Astrocyte of the cerebellum (primary cell): ENCODE data around the gene MTARC2.

ENCODE experiments used
- DNase-seq: peaks from one replicate; pipeline ENCODE4 v3.0.0-alpha.2; 2011; ENCODE audit warnings: low read depth
- H3K4me3 ChIP-seq: 2 replicates; pipeline ENCODE4 v1.5.1; 2011; ENCODE audit warnings: mild to moderate bottlenecking, low read depth, low read length, moderate library complexity
- in situ Hi-C: cut with HindIII; loops from 2 replicates; pipeline ENCODE4 v1.10.0; 2017; ENCODE audit warnings: low sequenced_read_pairs
- TF ChIP-seq, protein P1 (sequence below): IDR thresholded peaks from 2 replicates; pipeline ENCODE4 v1.5.1; 2012; ENCODE audit warnings: low read length, low read depth, moderate library complexity, mild to moderate bottlenecking; ENCODE audit errors: missing control alignments

MTARC2 gene

GRCh38 chr1:220754212-220754917 lies 6.2 kb downstream of the MTARC2 start:
- in situ Hi-C loops = no loop called here
- no peak overlapping the region for H3K4me3 ChIP-seq
- DNase-seq = no peak
- TF ChIP-seq, protein P1, sequence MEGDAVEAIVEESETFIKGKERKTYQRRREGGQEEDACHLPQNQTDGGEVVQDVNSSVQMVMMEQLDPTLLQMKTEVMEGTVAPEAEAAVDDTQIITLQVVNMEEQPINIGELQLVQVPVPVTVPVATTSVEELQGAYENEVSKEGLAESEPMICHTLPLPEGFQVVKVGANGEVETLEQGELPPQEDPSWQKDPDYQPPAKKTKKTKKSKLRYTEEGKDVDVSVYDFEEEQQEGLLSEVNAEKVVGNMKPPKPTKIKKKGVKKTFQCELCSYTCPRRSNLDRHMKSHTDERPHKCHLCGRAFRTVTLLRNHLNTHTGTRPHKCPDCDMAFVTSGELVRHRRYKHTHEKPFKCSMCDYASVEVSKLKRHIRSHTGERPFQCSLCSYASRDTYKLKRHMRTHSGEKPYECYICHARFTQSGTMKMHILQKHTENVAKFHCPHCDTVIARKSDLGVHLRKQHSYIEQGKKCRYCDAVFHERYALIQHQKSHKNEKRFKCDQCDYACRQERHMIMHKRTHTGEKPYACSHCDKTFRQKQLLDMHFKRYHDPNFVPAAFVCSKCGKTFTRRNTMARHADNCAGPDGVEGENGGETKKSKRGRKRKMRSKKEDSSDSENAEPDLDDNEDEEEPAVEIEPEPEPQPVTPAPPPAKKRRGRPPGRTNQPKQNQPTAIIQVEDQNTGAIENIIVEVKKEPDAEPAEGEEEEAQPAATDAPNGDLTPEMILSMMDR = no peak

- in situ Hi-C loops = no loop called here
- TF ChIP-seq, protein P1 = no peak
- DNase-seq = no peak
- H3K4me3 ChIP-seq = no peak overlapping the region
Observed at GRCh38 chr1:220754918-220755295, 6.8 kb downstream of the MTARC2 start.

- no peak for DNase-seq
- TF ChIP-seq, protein P1 = no peak
- in situ Hi-C loops = no loop called here
- H3K4me3 ChIP-seq = no peak overlapping the region
Observed at GRCh38 chr1:220755309-220755708, 7.2 kb downstream of the MTARC2 start.

DNA sequence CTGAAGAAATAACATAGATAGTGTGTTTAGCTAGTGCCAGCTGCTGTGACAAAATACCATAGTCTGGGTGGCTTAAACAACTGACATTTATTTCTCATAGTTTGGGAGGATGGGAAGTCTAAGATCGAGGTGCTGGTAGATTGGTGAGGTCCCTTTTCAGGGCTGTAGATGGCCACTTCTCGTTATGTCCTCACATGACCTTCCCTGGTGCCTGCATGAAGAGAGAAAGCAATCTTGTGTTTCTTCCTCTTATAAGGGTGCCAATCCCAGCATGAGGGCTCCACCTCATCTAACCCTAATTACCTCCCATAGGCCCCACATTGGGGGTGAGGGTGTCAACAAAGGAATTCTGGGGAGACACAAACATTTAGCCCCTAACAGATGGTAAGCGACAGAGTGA lies 9.3 kb downstream of the MTARC2 start:
- no peak overlapping the region for H3K4me3 ChIP-seq
- DNase-seq = no peak
- in situ Hi-C loops = no loop called here
- TF ChIP-seq, protein P1 = no peak

DNA sequence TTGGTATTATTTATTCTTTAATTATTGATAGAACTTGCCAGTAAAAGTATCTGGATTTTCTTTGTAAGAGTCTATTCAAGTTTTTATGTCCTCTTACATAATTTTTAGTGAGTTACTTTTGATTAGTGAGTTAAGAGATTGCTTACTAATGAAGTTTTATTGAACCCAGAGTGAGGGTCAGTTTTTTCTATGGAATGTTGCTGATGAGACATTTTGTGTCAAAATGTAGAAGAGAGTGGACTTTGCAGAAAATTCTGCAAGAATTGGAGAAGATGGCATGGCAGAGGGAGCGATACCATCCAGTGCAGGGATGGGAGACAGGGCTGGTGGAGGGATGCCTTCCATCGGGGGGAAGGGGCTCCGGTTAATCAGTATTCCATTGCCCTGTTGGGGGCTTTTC lies 11.0 kb downstream of the MTARC2 start:
- DNase-seq = no peak
- in situ Hi-C loops = no loop called here
- no peak overlapping the region for H3K4me3 ChIP-seq
- TF ChIP-seq, protein P1 = no peak

DNA sequence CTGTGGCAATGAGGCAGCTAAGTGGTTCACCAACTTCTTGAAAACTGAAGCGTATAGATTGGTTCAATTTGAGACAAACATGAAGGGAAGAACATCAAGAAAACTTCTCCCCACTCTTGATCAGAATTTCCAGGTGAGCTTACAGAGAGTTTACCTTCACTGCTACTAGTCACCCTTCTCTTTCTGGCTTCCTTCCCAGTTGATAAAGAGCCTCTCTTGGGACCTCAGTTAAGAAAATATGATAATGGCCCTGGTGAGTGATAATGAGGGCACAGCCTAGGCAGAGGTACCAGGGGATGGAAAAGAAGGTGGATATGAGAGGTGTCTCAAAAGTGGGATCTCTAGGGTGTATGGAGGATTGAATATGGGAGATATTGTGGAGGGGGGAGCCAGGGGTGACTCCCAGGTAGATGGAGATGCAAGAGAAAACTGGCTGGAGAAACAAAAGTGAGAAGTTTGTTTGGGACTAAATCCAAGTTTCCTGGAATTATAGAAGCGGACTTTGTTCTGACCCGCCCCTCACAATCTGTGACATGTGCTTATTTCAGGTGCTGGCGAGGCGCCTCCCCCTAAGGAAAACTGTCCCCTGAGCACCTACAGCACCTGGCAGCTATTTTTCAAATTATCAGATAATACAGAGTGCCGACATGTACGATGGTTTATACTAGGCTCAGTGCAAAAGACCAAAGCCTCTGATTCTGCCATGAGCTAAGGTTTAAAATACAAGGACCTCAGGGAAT lies 13.7 kb downstream of the MTARC2 start:
- no peak for DNase-seq
- H3K4me3 ChIP-seq = no peak overlapping the region
- in situ Hi-C loops = no loop called here
- TF ChIP-seq, protein P1 = no peak
